GM04503 (cell line): ENCODE data around the gene PLEKHA7.
"Not testable (repeated sequence)": the region's sequence is repeated elsewhere in the genome, so short reads cannot be mapped to it uniquely, and the experiment has no call there.

Source experiments
- DNase-seq: peaks from one replicate; pipeline ENCODE4 v3.0.0-alpha.2; 2012; ENCODE audit warnings: low read depth

Gene PLEKHA7

GRCh38 chr11:17014321-17014832 lies at the start of gene PLEKHA7:
PLEKHA7 (minus strand) TSS chr11:17014414; CDS start chr11:17014401, 13 bp downstream.
- DNase-seq, result no peak

- DNase-seq, result no peak
Measured at GRCh38 chr11:17063171-17064002, 49.2 kb upstream of the PLEKHA7 start.

GRCh38 chr11:17051146-17051545 lies 36.9 kb upstream of the PLEKHA7 start:
- not testable (repeated sequence) for DNase-seq

GRCh38 chr11:17048491-17048890 lies 34.3 kb upstream of the PLEKHA7 start:
- not testable (repeated sequence) for DNase-seq

- no peak for DNase-seq
Measured at GRCh38 chr11:17046690-17047089, 32.5 kb upstream of the PLEKHA7 start.

GRCh38 chr11:17036666-17037658 lies 22.7 kb upstream of the PLEKHA7 start:
- DNase-seq, result no peak

- DNase-seq, result not testable (repeated sequence)
Measured at GRCh38 chr11:17034027-17034426, 19.8 kb upstream of the PLEKHA7 start.

GRCh38 chr11:17026487-17027082 lies 12.4 kb upstream of the PLEKHA7 start:
- DNase-seq, result no peak

- no peak for DNase-seq
Measured at GRCh38 chr11:17024924-17025323, 10.7 kb upstream of the PLEKHA7 start.

GRCh38 chr11:17021511-17021910 lies 7.3 kb upstream of the PLEKHA7 start:
- DNase-seq, result peak; percentile 5

GRCh38 chr11:17020831-17021230 lies 6.6 kb upstream of the PLEKHA7 start:
- no peak for DNase-seq

- no peak for DNase-seq
Measured at GRCh38 chr11:17019232-17019631, 5.0 kb upstream of the PLEKHA7 start.

- no peak for DNase-seq
Measured at GRCh38 chr11:17015627-17016126, 1.5 kb upstream of the PLEKHA7 start.

GRCh38 chr11:17014833-17015626 lies 816 bp upstream of the PLEKHA7 start:
- DNase-seq, result no peak

- no peak for DNase-seq
Measured at GRCh38 chr11:17013548-17014320, 480 bp downstream of the PLEKHA7 start.

GRCh38 chr11:17012712-17013547 lies 1.3 kb downstream of the PLEKHA7 start:
- DNase-seq, result no peak

- no peak for DNase-seq
Measured at GRCh38 chr11:17012179-17012578, 2.0 kb downstream of the PLEKHA7 start.

GRCh38 chr11:17010851-17011420 lies 3.3 kb downstream of the PLEKHA7 start:
- no peak for DNase-seq

- DNase-seq, result no peak
Measured at GRCh38 chr11:17008099-17008498, 6.1 kb downstream of the PLEKHA7 start.
